Stimulated activated CD8-positive, alpha-beta memory T cell treated with anti-CD3 and anti-CD28 coated beads, Interleukin-12 subunit alpha, Interleukin-12 subunit beta, amount 100 ng/mL, for 1 hour (primary cell): ENCODE measurements around the gene DACH1.
"Not testable (repeated sequence)": the region's sequence is repeated elsewhere in the genome, so short reads cannot be mapped to it uniquely, and the experiment has no call there.

Experiments
- DNase-seq: peaks from one replicate; pipeline ENCODE4 v3.0.0-alpha.2; 2020; ENCODE audit warnings: low read depth

The DACH1 gene

GRCh38 chr13:71867131-71867814 is at the start of gene DACH1:
TSS of gene DACH1 (minus strand) at chr13:71867204.
- no peak for DNase-seq

DNA sequence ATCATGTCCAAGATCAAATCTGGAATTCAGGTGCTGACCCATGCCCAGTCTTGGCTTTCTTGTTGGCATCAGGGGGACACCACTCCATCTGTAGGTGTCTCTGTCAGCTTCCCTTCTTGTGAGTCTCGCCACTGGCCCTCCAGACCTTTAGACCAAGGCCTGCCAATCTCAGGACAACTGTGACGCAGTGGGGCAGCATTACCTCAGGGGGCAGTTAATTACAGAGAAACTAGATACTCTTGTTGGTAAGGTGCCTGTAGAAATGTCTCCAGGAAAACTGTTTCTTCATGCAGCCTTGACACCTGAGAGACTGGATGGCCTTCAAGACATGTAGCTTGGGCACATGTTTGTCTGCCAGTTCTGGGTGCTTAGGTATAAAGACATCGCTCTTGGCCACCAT is 46.7 kb upstream of the DACH1 start:
- DNase-seq: no peak

GRCh38 chr13:71912524-71912923 is 45.5 kb upstream of the DACH1 start:
- no peak for DNase-seq

DNA sequence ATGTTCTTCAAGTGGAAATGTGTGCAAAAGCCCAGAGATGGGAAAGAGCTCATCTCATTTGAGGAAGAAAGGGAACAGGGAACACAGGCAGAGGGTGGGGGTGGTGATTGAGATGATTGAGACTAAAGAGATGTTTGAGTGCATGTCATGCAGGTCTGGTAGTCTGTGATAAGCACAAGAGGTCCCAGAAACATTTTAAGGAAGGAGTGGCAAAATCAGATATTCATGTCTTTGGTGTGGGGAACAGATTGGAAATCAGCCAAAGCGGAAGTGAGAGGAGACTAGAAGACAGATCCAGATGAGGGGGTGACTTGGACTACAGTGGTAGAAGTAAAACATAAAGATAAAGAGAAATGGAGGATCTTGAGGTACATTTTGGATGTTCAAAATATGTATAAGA is 39.4 kb upstream of the DACH1 start:
- DNase-seq: no peak

DNA sequence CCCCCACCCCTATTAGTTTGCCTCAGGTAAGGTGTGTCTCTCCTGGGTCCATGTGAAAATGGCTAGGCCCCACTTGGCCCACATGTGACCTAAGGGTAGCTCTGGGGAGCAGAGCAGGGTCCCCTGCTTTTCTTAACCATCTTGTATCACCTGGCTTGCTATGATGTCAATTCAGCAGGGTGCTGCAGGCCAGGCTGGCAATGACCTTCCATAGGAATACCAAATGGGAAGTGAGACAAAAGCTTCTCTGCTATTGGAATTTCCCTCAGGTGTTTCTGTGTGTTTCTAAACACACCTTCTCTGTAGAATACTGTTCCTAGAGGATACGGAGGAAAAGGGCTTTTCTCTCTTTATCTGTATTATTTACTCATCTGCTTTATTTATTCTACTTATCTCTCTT is 35.7 kb upstream of the DACH1 start:
- DNase-seq: no peak

- DNase-seq: not testable (repeated sequence)
Measured at GRCh38 chr13:71893506-71893905, 26.5 kb upstream of the DACH1 start.

DNA sequence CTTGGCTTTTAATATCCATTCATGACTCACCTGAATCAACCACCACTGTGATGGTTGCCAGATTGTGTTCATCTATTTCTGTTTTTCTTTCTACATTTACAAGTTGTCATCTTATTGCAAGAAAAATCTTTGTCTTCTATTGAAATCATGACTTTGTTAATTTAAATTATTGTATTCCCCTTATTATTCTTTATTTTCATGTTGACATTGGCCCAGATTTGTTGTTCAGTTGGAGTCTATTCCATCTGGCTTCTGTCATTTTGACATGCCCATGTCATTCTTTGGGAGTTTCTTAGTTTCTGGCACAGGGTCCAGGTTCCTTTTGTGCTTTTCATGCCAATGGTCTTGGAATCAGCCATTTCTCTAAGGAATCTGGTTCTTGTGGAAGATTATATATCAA is 19.9 kb upstream of the DACH1 start:
- no peak for DNase-seq

GRCh38 chr13:71882120-71882519 is 15.1 kb upstream of the DACH1 start:
- DNase-seq: no peak

DNA sequence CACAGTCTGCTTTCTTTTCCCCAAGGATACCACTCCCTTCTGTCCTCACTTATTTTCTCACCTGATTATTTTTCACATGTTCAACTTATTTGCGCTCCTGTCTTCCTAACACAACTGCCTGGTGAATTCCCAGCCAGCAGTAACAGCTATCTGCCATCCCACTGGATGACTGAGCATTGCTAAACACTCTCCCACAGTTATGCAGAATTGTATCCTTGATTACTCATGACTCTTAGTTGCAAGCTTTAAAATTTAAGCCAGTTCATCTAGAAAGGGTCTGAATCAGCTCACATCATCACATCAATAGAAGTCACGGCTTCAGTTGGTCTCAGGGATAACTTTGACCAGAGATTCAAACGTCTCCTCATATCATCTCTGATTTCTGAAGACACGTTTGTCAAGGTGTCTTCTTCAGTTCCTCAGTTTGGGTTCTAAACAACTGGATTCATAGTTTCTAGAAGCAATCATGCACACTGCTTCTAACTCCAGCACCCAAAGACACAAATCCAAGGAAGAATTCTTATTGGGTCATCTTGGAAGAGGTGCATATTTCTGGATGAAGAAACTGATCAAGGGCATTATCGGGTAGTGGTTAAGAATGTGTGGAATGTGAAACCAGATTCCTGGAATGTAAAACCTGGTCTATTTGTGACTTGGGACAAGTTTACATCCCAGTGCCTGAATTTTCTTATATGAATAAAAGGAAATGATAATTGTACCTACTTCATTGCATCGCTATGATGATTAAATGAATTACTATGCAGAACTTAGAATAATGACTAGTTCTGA is 13.9 kb upstream of the DACH1 start:
- DNase-seq: no peak

GRCh38 chr13:71879808-71880344 is 12.9 kb upstream of the DACH1 start:
- DNase-seq: no peak

- DNase-seq: no peak
Measured at GRCh38 chr13:71879129-71879535, 12.1 kb upstream of the DACH1 start.

DNA sequence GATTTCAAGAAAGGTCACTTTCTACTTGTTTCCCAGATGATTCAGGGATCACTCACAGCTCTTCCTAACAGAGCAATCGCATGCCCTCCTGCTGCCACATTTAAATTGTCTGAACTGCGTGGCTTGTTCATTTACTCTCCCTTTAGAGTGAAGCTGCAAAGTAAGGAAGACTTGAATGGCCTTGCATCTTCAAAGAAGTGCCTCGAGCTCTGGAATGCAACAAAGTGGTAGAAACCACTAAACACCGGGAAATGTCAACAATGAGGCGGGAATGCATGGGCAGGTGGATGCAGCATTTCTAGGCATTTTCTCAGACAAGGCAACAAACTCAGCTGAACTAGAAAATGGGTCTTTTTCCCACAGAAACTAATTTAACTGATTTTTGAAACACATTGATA is 10.3 kb upstream of the DACH1 start:
- no peak for DNase-seq

GRCh38 chr13:71876648-71877255 is 9.7 kb upstream of the DACH1 start:
- no peak for DNase-seq

DNA sequence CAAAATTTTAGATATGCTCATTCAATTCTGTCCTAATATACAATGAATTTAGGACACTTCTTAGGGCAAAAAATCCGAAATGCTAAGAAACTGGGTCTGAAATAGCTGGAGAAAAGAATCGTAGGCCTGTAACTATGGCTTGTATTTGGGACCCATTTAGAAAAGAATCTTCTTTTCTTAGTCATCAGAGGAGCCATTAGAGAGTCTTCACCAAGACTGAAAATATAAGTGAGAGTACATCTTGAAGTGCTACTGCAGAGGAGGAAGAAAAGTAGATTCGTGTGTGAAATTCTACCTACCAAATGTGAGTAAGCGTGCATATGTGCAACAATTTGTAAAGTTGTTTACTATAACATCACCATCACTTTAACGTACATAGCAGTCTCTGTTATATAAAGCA is 8.8 kb upstream of the DACH1 start:
- DNase-seq: no peak

- DNase-seq: no peak
Measured at GRCh38 chr13:71874458-71874857, 7.5 kb upstream of the DACH1 start.

DNA sequence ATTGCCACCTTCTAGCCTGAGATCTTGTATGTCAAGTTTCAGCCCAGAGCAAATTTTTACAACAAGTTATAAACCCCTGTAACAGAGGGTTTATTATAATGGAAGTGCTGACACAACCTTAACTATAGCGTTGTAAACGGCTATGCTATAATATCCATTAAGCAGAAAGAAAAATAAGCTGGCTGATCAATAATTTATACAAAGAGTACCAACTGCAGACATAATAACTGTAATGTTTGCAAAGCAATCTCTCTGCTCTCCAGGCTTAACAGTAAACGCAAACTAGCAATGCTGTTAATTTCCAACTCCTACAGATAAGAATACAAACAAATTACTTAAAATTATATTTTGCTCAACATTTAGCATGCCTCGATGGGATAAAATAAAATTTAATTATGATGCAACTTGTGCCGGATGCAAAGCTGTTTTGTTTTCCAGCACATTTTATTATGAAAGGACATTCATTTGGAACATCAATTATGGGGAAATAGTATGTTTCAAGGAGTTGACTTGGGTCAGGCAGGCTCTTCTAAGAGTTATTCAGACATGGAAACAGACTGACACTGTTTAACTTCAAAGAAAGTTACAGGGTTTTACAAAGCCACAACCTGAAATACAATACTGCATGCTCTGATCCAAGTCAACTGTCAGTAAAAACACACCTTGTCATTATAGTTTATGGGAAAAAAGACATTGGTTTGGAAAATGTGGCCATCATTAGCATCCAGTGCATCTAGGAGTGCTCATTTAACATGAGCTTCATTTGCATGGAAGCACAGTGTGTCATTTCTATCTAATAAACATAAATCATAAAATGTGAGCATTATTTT is 6.6 kb upstream of the DACH1 start:
- no peak for DNase-seq

GRCh38 chr13:71871844-71872243 is 4.8 kb upstream of the DACH1 start:
- DNase-seq: no peak

DNA sequence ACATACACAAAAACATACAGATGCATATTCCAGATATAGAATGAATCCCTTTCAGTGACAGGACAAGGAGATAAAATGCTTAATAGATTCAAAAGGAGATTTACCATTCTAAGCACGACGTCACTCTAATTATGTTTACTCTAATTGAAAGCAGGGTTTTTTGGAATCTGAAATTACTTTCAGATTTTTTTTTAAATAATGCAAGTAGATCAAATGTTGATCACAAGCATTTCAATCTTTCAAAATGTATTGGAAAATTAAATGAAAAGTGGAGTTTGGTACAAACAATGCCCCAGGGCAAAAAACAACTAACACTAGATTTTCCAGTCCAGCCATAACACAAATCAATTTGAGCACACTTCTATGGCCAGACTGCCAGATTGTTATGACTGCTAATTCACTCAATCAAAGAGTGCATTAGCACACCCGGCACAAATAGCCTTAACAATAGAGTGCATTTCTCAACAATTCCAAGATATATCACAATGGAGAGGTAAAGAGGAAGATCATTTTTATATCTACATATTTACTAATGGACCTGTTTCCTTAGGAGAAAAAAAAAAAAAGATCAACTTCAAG is 4.3 kb upstream of the DACH1 start:
- DNase-seq: no peak

DNA sequence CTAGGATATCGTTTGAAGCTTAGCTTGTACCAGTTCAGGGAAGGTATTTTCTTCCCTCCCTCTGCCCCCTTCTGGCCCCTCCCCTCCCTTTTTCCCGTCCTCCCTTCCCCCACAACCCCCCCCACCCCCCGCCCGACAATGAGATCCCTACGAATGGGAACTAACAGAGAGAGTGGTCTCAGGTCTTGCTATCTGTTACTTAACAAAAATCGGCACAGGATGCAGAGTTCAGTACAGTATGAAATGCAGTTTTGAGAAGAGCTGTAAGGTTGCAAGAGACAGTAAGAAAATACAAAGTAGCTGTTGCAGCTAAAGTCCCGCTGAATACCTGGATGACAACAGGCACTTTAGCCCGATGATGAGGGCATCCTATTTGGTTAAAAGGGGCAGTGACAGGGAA is 3.1 kb upstream of the DACH1 start:
- no peak for DNase-seq

DNA sequence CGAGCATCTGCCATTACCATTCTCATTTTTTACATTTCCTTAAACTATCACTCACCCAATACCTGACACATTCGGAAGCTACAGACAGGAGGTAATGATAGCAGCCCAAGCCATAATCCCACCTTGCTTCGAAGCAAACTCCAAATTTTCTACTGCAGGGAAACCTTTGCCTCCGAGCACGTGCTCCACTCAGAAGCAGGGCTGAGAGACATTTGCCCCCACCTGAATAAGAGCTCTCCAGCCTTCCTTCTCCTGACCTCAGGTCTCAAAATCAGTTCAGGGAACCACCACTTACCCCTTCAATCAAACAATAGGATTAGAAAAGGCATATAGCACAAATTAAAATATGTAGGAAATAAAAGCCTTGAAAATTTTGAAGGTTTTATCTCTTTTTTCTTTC is 2.3 kb upstream of the DACH1 start:
- DNase-seq: no peak

DNA sequence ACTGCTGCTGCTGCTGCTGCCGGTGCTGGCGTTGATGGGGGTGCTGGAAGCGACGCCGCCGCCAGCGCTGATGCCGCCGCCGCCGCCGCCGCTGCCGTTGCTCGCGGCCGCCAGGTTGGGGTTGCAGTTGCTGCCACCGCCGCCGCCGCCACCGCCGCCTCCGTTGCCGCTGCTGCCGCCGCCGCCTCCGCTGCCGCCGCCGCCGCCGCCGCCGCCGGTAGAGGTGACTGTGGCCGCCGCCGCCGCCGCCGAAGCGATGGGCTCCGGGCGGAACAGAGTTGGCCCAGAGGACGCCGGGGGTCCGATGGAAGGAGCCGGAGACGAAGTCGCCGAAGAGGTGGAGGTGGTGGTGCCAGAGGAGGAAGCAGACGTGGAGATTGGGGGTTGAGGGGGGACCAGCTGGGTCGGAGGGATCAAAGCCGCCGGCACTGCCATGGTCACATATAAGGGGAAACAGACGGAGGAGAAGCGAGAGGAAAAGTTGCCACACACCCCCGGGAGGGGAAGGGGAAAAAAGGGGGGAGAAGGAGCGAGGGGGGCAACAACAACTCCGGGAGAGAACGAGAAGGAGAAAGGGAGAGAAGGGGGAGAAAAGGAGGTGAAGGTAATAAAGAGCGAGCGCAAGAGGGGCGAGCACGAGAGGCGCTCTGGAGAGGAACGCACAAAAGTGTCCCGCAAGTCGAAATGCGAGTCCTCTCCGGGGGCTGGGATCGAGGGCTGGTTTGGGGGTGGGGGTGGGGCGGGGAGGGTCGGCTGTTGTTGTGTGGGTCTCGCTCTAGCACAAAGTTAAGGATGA is 471 bp downstream of the DACH1 start:
- no peak for DNase-seq
